HCT116 (cell line): ENCODE results near the gene OST4. TPM values are rescaled to one million over a fixed set of nuclear protein-coding genes. Genes with fewer than 3 reads are reported as not detected.
A peak's percentile ranks its signal among the peaks of the same experiment; 100 is the strongest.

Experiments used
- ATAC-seq: fragments of 200-7000 bp; cut with Tn5 transposase; 2 replicates; pipeline ENCODE4 v1.9.1; 2020; ENCODE audit warnings: mild to moderate bottlenecking, moderate library complexity
- BruUV-seq: library from RNA; stranded (reverse); fragments of 400-500 nt; replicated peaks from 2 replicates; lab custom pipeline; 2021; lab: Mats Ljungman, UMichigan
- CTCF ChIA-PET: fragments of 300-600 bp; sonication (Branson Sonifier 250); formaldehyde crosslinking; loops from one replicate; lab custom pipeline; 2021; ENCODE audit warnings: antibody characterized with exemption; lab: Charles Lee
- POLR2A ChIA-PET: fragments of 300-600, 350-600 bp; sonication (Branson Sonifier 250); formaldehyde crosslinking; loops from one replicate; lab custom pipeline; 2021; ENCODE audit warnings: antibody characterized with exemption; lab: Charles Lee
- RAD21 ChIA-PET, 2 experiments: fragments of 300-600 bp; sonication (Branson Sonifier 250); formaldehyde crosslinking; loops; one replicate each; lab custom pipeline; 2023; ENCODE audit warnings: low total read pairs in 2 of 2; ENCODE audit not compliant: uncharacterized antibody in 2 of 2, unreplicated experiment in 2 of 2, low non-redundant PET in 1 of 2; lab: Charles Lee
- DNase-seq: peaks from one replicate; pipeline ENCODE4 v3.0.0-alpha.2; 2010; ENCODE audit warnings: low read depth, low spot score
- H2AFZ ChIP-seq: fragments of 200-600 bp; shearing (Covaris generic), sonication (generic); 2 replicates; pipeline ENCODE4 v1.6.1; 2017; ENCODE audit warnings: low read depth, mixed run types, mixed read lengths, antibody characterized with exemption, low read length; ENCODE audit not compliant: poor library complexity, severe bottlenecking
- H3K27ac ChIP-seq: 2 replicates; pipeline ENCODE4 v1.5.1; 2012; ENCODE audit warnings: low read depth, low read length
- H3K27me3 ChIP-seq: fragments of 200-600 bp; sonication (generic); 2 replicates; pipeline ENCODE4 v1.6.1; 2016; ENCODE audit warnings: mixed run types, low read length, mixed read lengths; ENCODE audit not compliant: insufficient read depth
- H3K36me3 ChIP-seq, 2 experiments: fragments of 200-500 bp in 1 of 2; fragments of 200-600 bp in 1 of 2; sonication (Bioruptor generic) in 1 of 2; sonication (generic) in 1 of 2; 2 replicates each; pipeline versions ENCODE4 v1.5.1 to v1.6.1; 2014 to 2016; ENCODE audit warnings: low read length in 2 of 2, inconsistent platforms in 1 of 2, mixed read lengths in 1 of 2, mixed run types in 1 of 2; ENCODE audit not compliant: insufficient read depth in 2 of 2, control insufficient read depth in 1 of 2
- H3K4me1 ChIP-seq, 2 experiments: fragments of 200-600 bp in 1 of 2; sonication (generic) in 1 of 2; 2 replicates each; pipeline versions ENCODE4 v1.5.1 to v1.6.1; 2012 to 2017; ENCODE audit warnings: low read length in 2 of 2, inconsistent platforms in 1 of 2, mild to moderate bottlenecking in 1 of 2, mixed read lengths in 1 of 2, mixed run types in 1 of 2, moderate library complexity in 1 of 2; ENCODE audit not compliant: insufficient read depth in 2 of 2, control insufficient read depth in 1 of 2
- H3K4me2 ChIP-seq: fragments of 200-600 bp; sonication (generic); 2 replicates; pipeline ENCODE4 v1.6.1; 2017; ENCODE audit warnings: mixed run types, low read length, mixed read lengths
- H3K4me3 ChIP-seq, 2 experiments: fragments of 200-600 bp in 1 of 2; sonication (generic) in 1 of 2; replicated peaks in 1 of 2; 2 replicates each; pipeline ENCODE4 v1.5.1; 2011 to 2016; ENCODE audit warnings: low read length in 2 of 2, control low read depth in 1 of 2, low read depth in 1 of 2, mild to moderate bottlenecking in 1 of 2, mixed read lengths in 1 of 2, mixed run types in 1 of 2
- H3K79me2 ChIP-seq: fragments of 200-600 bp; sonication (generic); 2 replicates; pipeline ENCODE4 v1.6.1; 2017; ENCODE audit warnings: mild to moderate bottlenecking, mixed run types, low read length, moderate library complexity, mixed read lengths; ENCODE audit not compliant: insufficient read depth
- H3K9ac ChIP-seq: fragments of 200-600 bp; sonication (generic); 2 replicates; pipeline ENCODE4 v1.6.1; 2016; ENCODE audit warnings: low read length, mixed read lengths
- H3K9me2 ChIP-seq: fragments of 200-600 bp; sonication (generic), shearing (Covaris generic); 2 replicates; pipeline ENCODE4 v1.6.1; 2017; ENCODE audit warnings: mixed run types, mild to moderate bottlenecking, moderate library complexity; ENCODE audit not compliant: insufficient read depth
- H3K9me3 ChIP-seq, 2 experiments: fragments of 200-500 bp in 1 of 2; fragments of 200-600 bp in 1 of 2; sonication (Bioruptor generic) in 1 of 2; sonication (generic) in 1 of 2; 2 replicates each; pipeline ENCODE4 v1.6.1; 2014 to 2017; ENCODE audit warnings: low read length in 2 of 2, mixed read lengths in 2 of 2, inconsistent platforms in 1 of 2, low read depth in 1 of 2, mild to moderate bottlenecking in 1 of 2, mixed run types in 1 of 2, moderate library complexity in 1 of 2; ENCODE audit not compliant: control insufficient read depth in 1 of 2, insufficient read depth in 1 of 2
- H4K20me1 ChIP-seq: fragments of 200-600 bp; sonication (generic), shearing (Covaris generic); 2 replicates; pipeline ENCODE4 v1.6.1; 2017; ENCODE audit warnings: mixed run types, mild to moderate bottlenecking, moderate library complexity; ENCODE audit not compliant: insufficient read depth
- CEBPB ChIP-seq: IDR thresholded peaks from 2 replicates; pipeline ENCODE4 v1.6.1; 2012; ENCODE audit warnings: low read depth
- EGR1 ChIP-seq: IDR thresholded peaks from 2 replicates; pipeline ENCODE4 v1.6.1; 2012; ENCODE audit warnings: low read depth
- JUND ChIP-seq: IDR thresholded peaks from 2 replicates; pipeline ENCODE4 v1.6.1; 2012
- MAX ChIP-seq: IDR thresholded peaks from 2 replicates; pipeline ENCODE4 v1.6.1; 2012
- SIN3A ChIP-seq: IDR thresholded peaks from 2 replicates; pipeline ENCODE4 v1.6.1; 2012; ENCODE audit warnings: low read depth
- SP1 ChIP-seq: IDR thresholded peaks from 2 replicates; pipeline ENCODE4 v1.6.1; 2012; ENCODE audit warnings: low read depth
- YY1 ChIP-seq: IDR thresholded peaks from 2 replicates; pipeline ENCODE4 v1.6.1; 2011; ENCODE audit warnings: low read length, low read depth, moderate library complexity, mild to moderate bottlenecking; ENCODE audit not compliant: insufficient replicate concordance; ENCODE audit errors: extremely low read depth
- ZBTB33 ChIP-seq: IDR thresholded peaks from 2 replicates; pipeline ENCODE4 v1.6.1; 2011; ENCODE audit warnings: mild to moderate bottlenecking, low read length, moderate library complexity; ENCODE audit not compliant: insufficient replicate concordance; ENCODE audit errors: extremely low read depth
- ZFX ChIP-seq: fragments of 450-650 bp; IDR thresholded peaks from 2 replicates; pipeline ENCODE4 v1.6.1; 2017
- ZNF274 ChIP-seq: fragments of 200-500 bp; sonication (Bioruptor generic); IDR thresholded peaks from 2 replicates; pipeline ENCODE4 v1.6.1; 2014; ENCODE audit warnings: mild to moderate bottlenecking, low read depth, low read length, inconsistent platforms
- intact Hi-C: fragments of 100-400 bp; cut with micrococcal nuclease; formaldehyde crosslinking; loops from 2 replicates; pipeline ENCODE4 v1.10.0; 2022
- total RNA-seq: library from RNA; stranded (reverse); gene quantifications from one replicate; pipeline ENCODE4 v1.2.1, GENCODE V29; 2021; ENCODE audit not compliant: unreplicated experiment

Gene OST4
- total RNA-seq, 1 experiment from 2014 or later: 187 TPM

- CTCF ChIA-PET: interaction anchor here (1.0 to 1.6 kb wide), 5 partner anchors 95 to 206 kb away, joined by 3 to 5 read pairs (median 3); no protein-coding TSS in a partner anchor
- TF ChIP-seq SP1: no peak
- no peak for TF ChIP-seq SIN3A
- no peak for TF ChIP-seq CEBPB
- TF ChIP-seq ZNF274: no peak
- TF ChIP-seq JUND: no peak
- no peak for TF ChIP-seq ZBTB33
- TF ChIP-seq YY1: no peak
- TF ChIP-seq ZFX: no peak
- TF ChIP-seq EGR1: no peak
- no peak for TF ChIP-seq MAX
- Histone ChIP-seq H3K9me2 (no peaks in the 10 kb centered on the region), H3K4me2 (peak overlapping the region; percentile 62; the same call in 1 of the 2 replicates), H2AFZ (no peak overlapping the region), H4K20me1 (no peaks in the 10 kb centered on the region), H3K9me3 (no peaks in the 10 kb centered on the region), H3K4me3 (no peak overlapping the region), H3K9ac (no peak overlapping the region), H3K4me1 (peaks cover 0 to 9% of the 10 kb centered on the region in 2 experiments; a peak in 1 of 4 replicates), H3K27me3 (no peaks in the 10 kb centered on the region), H3K79me2 (no peaks in the 10 kb centered on the region), H3K27ac (no peak overlapping the region), H3K36me3 (no peaks in the 10 kb centered on the region)
- RAD21 ChIA-PET: interaction anchor here in 1 of 2 experiments (0.8 kb wide), 1 partner anchor 135 kb away, joined by 3 read pairs; no protein-coding TSS in a partner anchor
- no peak for DNase-seq
- POLR2A ChIA-PET: no interaction called here
- BruUV-seq: no TSS peak
- intact Hi-C loops: loop anchor here (5.0 kb wide), 1 partner anchor 120 kb away; the partner anchor contains the start of gene CAD
- 0 out of 2 replicates have a peak, but pooled peaks have one; percentile 4 for ATAC-seq
Measured at GRCh38 chr2:27096748-27097297, 25.4 kb upstream of the OST4 start.
